NCI-H1092 treated with DMSO at 0.1 percent for 48 hours (cell line): ENCODE measurements around the gene COQ2.
A peak's percentile ranks its signal among the peaks of the same experiment; 100 is the strongest.
"Not testable (repeated sequence)": the region's sequence is repeated elsewhere in the genome, so short reads cannot be mapped to it uniquely, and the experiment has no call there.

Source experiments
- DNase-seq: peaks from one replicate; lab custom pipeline; 2025; lab: John Stamatoyannopoulos, UW

The COQ2 gene, protein sequence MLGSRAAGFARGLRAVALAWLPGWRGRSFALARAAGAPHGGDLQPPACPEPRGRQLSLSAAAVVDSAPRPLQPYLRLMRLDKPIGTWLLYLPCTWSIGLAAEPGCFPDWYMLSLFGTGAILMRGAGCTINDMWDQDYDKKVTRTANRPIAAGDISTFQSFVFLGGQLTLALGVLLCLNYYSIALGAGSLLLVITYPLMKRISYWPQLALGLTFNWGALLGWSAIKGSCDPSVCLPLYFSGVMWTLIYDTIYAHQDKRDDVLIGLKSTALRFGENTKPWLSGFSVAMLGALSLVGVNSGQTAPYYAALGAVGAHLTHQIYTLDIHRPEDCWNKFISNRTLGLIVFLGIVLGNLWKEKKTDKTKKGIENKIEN

DNA sequence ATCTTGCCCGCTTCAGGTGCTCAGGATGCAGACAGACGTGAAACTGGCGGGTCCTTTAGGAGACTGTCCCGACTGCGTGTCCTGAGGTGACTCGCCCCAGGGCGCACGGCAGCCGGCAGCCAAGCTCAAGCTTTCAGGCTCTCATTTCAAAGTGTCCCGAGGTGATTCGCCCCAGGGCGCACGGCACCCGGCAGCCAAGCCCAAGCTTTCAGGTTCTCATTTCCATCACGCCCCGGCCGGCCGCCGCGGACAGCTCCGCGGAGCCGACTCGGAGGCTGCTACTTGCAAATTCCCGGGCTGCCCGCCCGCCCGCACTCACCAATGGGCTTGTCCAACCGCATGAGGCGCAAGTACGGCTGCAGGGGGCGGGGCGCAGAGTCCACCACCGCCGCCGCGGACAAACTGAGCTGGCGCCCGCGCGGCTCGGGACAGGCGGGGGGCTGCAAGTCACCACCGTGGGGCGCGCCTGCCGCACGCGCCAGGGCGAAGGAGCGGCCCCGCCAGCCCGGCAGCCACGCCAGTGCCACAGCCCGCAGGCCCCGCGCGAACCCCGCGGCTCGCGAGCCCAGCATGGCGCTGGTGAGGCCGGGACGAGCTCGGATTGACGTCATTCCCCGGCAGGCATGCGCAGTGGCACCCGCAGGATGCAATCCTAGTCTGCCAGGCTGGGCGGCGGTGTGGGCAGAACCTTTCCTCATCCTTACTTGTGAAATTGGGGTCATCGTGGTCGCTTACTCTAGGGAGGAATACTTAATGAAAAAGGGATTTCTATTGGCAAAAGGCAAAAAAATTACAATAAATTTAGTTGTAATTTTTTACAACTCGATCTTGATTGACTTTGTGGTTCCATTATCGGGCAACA, at the start of gene COQ2:
COQ2 (minus strand) TSS at position 606 of the 862 bp plus-strand sequence; CDS start at position 572, 34 bp downstream.
- DNase-seq: peak; percentile 92

- DNase-seq: no peak
Measured at GRCh38 chr4:83331956-83332355, 47.4 kb upstream of the COQ2 start.

DNA sequence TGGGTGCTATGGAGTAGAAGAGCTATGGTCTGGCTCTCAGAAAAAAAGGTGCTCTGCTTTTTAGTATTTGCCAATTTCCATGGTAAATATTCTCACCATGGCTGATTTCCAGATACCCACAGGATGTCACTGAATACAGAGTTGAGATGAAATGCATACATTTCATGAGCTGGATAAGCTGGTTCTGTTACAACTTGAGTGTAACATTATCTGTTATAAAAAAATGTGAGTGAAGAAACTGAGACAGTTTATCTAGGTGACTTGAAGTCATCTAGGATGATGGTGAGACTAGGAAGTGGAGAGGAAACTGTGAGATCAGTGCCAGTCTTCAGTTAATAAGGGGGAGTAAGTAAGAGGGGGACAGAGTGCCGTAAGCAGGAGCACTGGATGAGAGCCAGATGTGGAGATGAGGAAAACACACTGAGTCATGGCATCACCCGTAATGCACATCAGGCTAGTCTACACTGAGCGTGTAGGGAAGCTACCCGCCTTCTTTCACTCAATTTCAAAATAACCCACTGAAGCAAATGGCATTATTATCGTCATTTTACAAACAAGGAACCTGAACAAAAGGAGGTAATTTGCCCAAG, 45.0 kb upstream of the COQ2 start:
- DNase-seq: no peak

GRCh38 chr4:83328521-83329187, 44.1 kb upstream of the COQ2 start:
- no peak for DNase-seq

DNA sequence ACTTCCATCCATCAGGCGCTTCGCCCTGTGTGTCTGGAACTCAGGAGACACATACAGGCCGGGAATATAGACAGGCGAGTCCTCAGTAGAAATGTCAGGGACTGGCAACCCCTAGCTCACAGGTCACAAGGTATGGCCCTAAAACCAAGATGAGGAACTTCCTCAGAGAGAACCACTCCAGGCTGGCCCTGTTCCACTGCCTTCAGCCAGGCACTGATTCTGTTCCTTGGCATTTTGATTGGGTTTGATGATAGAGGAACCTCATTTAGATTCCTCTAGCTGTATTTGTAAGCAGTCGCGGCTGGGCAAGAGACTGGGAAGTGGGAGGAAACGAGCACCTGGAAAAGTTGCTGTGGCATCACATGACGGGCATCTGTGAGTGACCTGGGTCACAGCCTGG, 41.9 kb upstream of the COQ2 start:
- DNase-seq: no peak

GRCh38 chr4:83325306-83325705, 40.7 kb upstream of the COQ2 start:
- not testable (repeated sequence) for DNase-seq

DNA sequence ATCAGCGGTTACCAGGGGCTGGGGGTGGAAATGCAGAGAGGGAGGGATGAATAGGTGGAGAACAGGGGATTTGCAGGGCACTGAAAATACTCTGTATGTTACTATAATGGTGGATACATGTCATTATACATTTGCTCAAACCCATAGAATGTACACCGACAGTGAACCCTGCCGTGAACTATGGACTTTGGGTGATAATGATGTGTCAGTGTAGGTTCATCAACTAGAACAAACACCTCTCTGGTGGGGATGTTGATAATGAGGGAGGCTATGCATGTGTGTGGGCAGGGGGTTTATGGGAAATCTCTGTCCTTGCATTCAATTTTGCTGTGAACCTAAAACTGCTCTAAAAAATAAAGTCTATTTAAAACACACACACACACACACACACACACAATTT, 38.5 kb upstream of the COQ2 start:
- DNase-seq: no peak

DNA sequence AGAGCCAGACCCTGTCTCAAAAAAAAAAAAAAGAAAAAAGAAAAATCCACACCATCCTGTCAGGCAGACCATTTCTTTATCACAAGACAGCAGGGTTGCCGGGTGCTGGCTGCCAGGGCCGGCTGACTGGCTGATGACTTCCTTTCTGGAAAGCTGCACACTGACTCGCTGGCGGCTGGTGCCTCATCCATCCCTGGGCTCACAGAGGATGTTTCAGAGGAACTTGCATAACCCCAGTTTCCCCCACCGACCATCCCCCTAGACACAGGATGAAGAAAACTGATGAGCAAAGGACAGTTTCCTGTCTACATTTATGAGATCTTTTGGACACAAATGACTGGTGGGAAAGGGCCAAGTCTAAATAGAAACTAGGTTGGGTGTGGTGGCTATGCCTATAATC, 36.0 kb upstream of the COQ2 start:
- DNase-seq: no peak

DNA sequence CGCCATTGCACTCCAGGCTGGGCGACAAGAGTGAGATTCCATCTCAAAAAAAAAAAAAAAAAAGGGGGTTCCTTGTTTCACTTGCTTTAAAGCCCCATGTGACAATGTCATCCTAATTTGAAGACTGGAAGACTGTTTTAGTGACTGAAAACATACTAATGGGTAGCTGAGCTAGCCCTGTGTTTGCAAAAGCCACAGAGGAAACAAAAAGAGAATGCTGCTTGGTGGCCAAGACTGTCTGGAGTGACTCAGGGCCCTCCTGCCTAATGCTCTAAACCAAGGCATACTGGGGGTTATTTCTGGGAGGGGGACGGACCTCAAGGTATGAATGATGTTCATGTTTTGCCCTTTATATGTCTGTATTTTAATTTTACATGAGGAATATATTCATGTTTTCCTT, 34.1 kb upstream of the COQ2 start:
- DNase-seq: no peak

GRCh38 chr4:83317671-83318070, 33.1 kb upstream of the COQ2 start:
- DNase-seq: no peak

- DNase-seq: no peak
Measured at GRCh38 chr4:83316459-83317165, 32.0 kb upstream of the COQ2 start.

DNA sequence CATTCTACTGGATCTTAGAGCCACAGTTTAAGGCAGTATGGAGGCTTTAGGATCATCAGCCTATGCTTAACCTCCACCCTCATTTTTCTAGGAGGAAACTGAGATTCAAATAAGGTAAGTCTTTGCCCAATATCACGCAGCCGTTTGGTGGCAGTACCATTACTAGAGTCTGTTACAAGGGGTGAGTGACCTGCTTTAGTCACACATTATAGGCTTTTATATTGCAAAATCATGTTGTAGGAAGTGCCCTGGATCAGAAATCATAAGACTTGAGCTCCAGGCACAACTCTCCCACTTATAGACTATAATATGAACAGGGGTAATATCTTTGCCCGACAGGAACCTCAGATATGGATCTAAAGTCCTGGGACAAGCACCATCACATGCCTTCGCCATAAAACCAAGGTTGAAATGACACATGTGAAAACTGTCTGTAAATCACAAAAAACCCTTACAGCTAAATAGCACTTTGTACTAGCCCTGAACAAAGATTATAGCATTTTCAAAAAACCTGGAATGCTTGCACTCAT, 30.8 kb upstream of the COQ2 start:
- no peak for DNase-seq

- DNase-seq: no peak
Measured at GRCh38 chr4:83308672-83309071, 24.1 kb upstream of the COQ2 start.

DNA sequence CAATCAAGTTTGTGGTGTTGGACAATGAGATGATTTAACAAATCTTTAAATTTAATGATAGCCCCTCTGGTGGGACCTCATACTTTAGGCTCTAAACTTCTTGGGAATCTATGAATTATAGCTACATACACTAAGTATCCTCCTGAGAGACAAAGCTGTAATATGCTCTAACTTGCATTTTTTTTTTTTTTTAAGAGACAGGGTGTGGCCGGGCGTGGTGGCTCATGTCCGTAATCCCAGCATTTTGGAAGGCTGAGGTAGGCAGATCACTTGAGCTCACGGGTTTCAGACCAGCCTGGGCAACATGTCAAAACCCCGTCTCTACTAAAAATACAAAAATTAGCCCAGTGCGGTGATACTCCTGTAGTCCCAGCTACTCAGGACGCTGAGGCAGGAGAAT, 23.3 kb upstream of the COQ2 start:
- DNase-seq: no peak

GRCh38 chr4:83305187-83305586, 20.6 kb upstream of the COQ2 start:
- no peak for DNase-seq

GRCh38 chr4:83297548-83298260, 13.1 kb upstream of the COQ2 start:
- no peak for DNase-seq

DNA sequence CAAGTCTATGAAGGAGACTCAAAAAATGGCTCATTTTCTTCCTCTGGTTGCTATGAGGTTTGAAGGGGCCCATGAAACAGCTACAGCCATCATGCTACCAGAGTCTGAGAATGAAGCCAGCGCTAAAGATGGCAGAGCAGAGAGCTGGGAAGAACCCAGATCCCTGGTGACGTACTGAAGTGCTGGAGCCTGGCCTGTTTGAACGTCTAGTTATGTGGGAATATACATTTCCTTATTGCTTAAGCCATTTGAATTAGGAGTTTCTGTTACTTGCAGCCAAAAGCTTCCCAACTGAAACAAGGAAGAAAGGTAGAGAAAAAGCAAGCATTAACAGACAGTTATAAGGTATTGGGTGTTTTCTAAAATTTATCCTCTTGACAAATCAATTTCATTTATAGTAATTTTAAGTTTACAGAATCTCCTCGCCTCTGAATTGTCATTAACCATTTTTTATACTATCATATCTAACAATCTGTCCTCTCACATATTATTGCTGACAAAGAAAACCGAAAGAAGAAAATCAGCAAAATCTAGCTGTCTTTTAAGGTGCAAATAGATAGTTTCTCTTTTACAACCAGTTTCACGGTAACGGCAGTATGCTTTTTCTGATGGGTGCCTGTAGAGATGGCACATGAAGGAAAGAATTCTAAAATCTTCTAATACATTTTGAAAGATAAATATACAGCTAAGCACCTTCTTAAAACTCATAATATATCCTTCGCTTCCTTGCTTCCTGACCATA, 8.9 kb upstream of the COQ2 start:
- DNase-seq: no peak

- not testable (repeated sequence) for DNase-seq
Measured at GRCh38 chr4:83290059-83290774, 5.6 kb upstream of the COQ2 start.

DNA sequence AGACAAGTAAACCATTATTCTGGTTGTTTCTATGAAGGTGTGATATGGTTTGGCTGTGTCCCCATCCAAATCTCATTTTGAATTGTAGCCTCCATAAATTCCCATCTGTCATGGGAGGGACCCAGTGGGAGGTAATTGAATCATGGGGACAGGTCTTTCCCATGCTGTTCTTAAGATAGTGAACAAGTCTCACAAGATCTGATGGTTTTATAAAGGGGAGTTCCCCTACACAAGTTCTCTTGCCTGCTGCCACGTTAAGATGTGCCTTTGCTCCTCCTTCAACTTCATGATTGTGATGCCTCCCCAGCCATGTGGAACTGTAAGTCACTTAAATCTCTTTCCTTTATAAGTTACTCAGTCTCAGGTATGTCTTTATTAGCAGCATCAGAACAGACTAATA, 3.8 kb upstream of the COQ2 start:
- not testable (repeated sequence) for DNase-seq
